HEK293 (cell line): ENCODE data around the gene PTDSS2.

Source experiments
- CTCF ChIA-PET: fragments of 350-600 bp; formaldehyde crosslinking; extraction: SDS; loops from one replicate; lab custom pipeline; 2021; ENCODE audit warnings: antibody characterized with exemption; lab: Yijun Ruan, JAX
- POLR2A ChIA-PET: fragments of 300-600 bp; formaldehyde crosslinking; extraction: SDS; loops from one replicate; lab custom pipeline; 2020; ENCODE audit warnings: antibody characterized with exemption, inconsistent platforms; lab: Yijun Ruan, JAX
- H3K27ac ChIP-seq: fragments of 200-500 bp; sonication (Bioruptor generic); 2 replicates; pipeline ENCODE4 v1.5.1; 2014; ENCODE audit warnings: low read depth, low read length, control low read depth, inconsistent platforms; ENCODE audit errors: extremely low read depth
- H3K36me3 ChIP-seq, 2 experiments: fragments of 200-500 bp in 1 of 2; sonication (Bioruptor generic) in 1 of 2; 1 replicate in 1 of 2; 2 replicates in 1 of 2; pipeline ENCODE4 v1.5.1; 2014 to 2017; ENCODE audit warnings: inconsistent platforms in 2 of 2, low read length in 2 of 2; ENCODE audit not compliant: control insufficient read depth in 2 of 2, insufficient read depth in 1 of 2
- H3K4me1 ChIP-seq: fragments of 200-500 bp; sonication (Bioruptor generic); 2 replicates; pipeline ENCODE4 v1.5.1; 2014; ENCODE audit warnings: mild to moderate bottlenecking, low read length, inconsistent platforms; ENCODE audit not compliant: control insufficient read depth, insufficient read depth
- H3K4me3 ChIP-seq: 2 replicates; pipeline ENCODE4 v1.5.1; 2011; ENCODE audit warnings: low read depth, mild to moderate bottlenecking, control low read depth, low read length, moderate library complexity
- H3K9me3 ChIP-seq: fragments of 200-500 bp; sonication (Bioruptor generic); 2 replicates; pipeline ENCODE4 v1.5.1; 2014; ENCODE audit warnings: low read depth, low read length, inconsistent platforms; ENCODE audit not compliant: control insufficient read depth, insufficient read depth
- AEBP2 ChIP-seq: fragments of 450-650 bp; formaldehyde crosslinking; IDR thresholded peaks from 2 replicates; pipeline ENCODE4 v1.5.1; 2016; ENCODE audit warnings: missing biosample characterization, missing genetic modification characterization, borderline replicate concordance
- GLIS1 ChIP-seq: fragments of 450-650 bp; formaldehyde crosslinking; IDR thresholded peaks from 2 replicates; pipeline ENCODE4 v1.5.1; 2016; ENCODE audit warnings: missing biosample characterization, missing genetic modification characterization
- HOXC10 ChIP-seq: sonication (generic); formaldehyde crosslinking; IDR thresholded peaks from 2 replicates; pipeline ENCODE4 v1.8.1; 2023; ENCODE audit warnings: mild to moderate bottlenecking, missing genetic modification reagents
- IKZF3 ChIP-seq: fragments of 450-650 bp; IDR thresholded peaks from 2 replicates; pipeline ENCODE4 v1.5.0; 2018; ENCODE audit warnings: missing biosample characterization, mild to moderate bottlenecking, missing genetic modification characterization, moderate library complexity
- RBAK ChIP-seq: fragments of 450-650 bp; formaldehyde crosslinking; IDR thresholded peaks from 2 replicates; pipeline ENCODE4 v1.5.1; 2016; ENCODE audit warnings: missing biosample characterization, missing genetic modification characterization
- WT1 ChIP-seq: fragments of 450-650 bp; formaldehyde crosslinking; IDR thresholded peaks from 2 replicates; pipeline ENCODE4 v1.5.1; 2016; ENCODE audit warnings: missing biosample characterization, missing genetic modification characterization
- ZBTB48 ChIP-seq: fragments of 450-650 bp; formaldehyde crosslinking; IDR thresholded peaks from 2 replicates; pipeline ENCODE4 v1.5.1; 2016; ENCODE audit warnings: missing biosample characterization, missing genetic modification characterization
- ZEB2 ChIP-seq: fragments of 450-650 bp; formaldehyde crosslinking; IDR thresholded peaks from 2 replicates; pipeline ENCODE4 v1.5.1; 2016; ENCODE audit warnings: missing biosample characterization, missing genetic modification characterization
- ZNF138 ChIP-seq: fragments of 450-650 bp; formaldehyde crosslinking; IDR thresholded peaks from 2 replicates; pipeline ENCODE4 v1.5.1; 2016; ENCODE audit warnings: missing biosample characterization, missing genetic modification characterization, borderline replicate concordance
- ZNF184 ChIP-seq: fragments of 450-650 bp; IDR thresholded peaks from 2 replicates; pipeline ENCODE4 v1.5.1; 2018; ENCODE audit warnings: missing biosample characterization, mild to moderate bottlenecking, missing genetic modification characterization
- ZNF211 ChIP-seq: fragments of 450-650 bp; formaldehyde crosslinking; IDR thresholded peaks from 2 replicates; pipeline ENCODE4 v1.5.1; 2016; ENCODE audit warnings: low read depth, missing biosample characterization, missing genetic modification characterization
- ZNF473 ChIP-seq: fragments of 450-650 bp; formaldehyde crosslinking; IDR thresholded peaks from 2 replicates; pipeline ENCODE4 v1.5.1; 2017; ENCODE audit warnings: missing biosample characterization, missing genetic modification characterization
- ZNF560 ChIP-seq: fragments of 450-650 bp; formaldehyde crosslinking; IDR thresholded peaks from 2 replicates; pipeline ENCODE4 v1.5.1; 2017; ENCODE audit warnings: missing biosample characterization, missing genetic modification characterization, borderline replicate concordance
- ZNF596 ChIP-seq: fragments of 450-650 bp; IDR thresholded peaks from 2 replicates; pipeline ENCODE4 v1.5.0; 2018; ENCODE audit warnings: missing biosample characterization, mild to moderate bottlenecking, missing genetic modification characterization, moderate library complexity
- ZNF692 ChIP-seq: fragments of 450-650 bp; formaldehyde crosslinking; IDR thresholded peaks from 2 replicates; pipeline ENCODE4 v1.5.1; 2016; ENCODE audit warnings: missing biosample characterization, missing genetic modification characterization
- ZNF701 ChIP-seq: fragments of 450-650 bp; formaldehyde crosslinking; IDR thresholded peaks from 2 replicates; pipeline ENCODE4 v1.5.1; 2016; ENCODE audit warnings: missing biosample characterization, missing genetic modification characterization
- ZNF785 ChIP-seq: fragments of 450-650 bp; formaldehyde crosslinking; IDR thresholded peaks from 2 replicates; pipeline ENCODE4 v1.5.1; 2016; ENCODE audit warnings: missing biosample characterization, missing genetic modification characterization
- ZSCAN18 ChIP-seq: fragments of 450-650 bp; formaldehyde crosslinking; IDR thresholded peaks from 2 replicates; pipeline ENCODE4 v1.5.1; 2016; ENCODE audit warnings: missing biosample characterization, missing genetic modification characterization
- ZSCAN30 ChIP-seq: fragments of 450-650 bp; IDR thresholded peaks from 2 replicates; pipeline ENCODE4 v1.5.1; 2018; ENCODE audit warnings: missing biosample characterization, mild to moderate bottlenecking, missing genetic modification characterization, moderate library complexity
- TF ChIP-seq, protein P1 (sequence below): fragments of 450-650 bp; formaldehyde crosslinking; IDR thresholded peaks from 2 replicates; pipeline ENCODE4 v1.5.1; 2016; ENCODE audit warnings: missing biosample characterization, missing genetic modification characterization
- TF ChIP-seq, protein P2 (sequence below): fragments of 450-650 bp; formaldehyde crosslinking; IDR thresholded peaks from 2 replicates; pipeline ENCODE4 v1.5.1; 2016; ENCODE audit warnings: missing biosample characterization, missing genetic modification characterization
- TF ChIP-seq, protein P3 (sequence below): fragments of 450-650 bp; formaldehyde crosslinking; optimal IDR thresholded peaks from 2 replicates; pipeline ENCODE3; 2016; ENCODE audit warnings: missing biosample characterization, mild to moderate bottlenecking, missing genetic modification characterization

Gene PTDSS2

DNA sequence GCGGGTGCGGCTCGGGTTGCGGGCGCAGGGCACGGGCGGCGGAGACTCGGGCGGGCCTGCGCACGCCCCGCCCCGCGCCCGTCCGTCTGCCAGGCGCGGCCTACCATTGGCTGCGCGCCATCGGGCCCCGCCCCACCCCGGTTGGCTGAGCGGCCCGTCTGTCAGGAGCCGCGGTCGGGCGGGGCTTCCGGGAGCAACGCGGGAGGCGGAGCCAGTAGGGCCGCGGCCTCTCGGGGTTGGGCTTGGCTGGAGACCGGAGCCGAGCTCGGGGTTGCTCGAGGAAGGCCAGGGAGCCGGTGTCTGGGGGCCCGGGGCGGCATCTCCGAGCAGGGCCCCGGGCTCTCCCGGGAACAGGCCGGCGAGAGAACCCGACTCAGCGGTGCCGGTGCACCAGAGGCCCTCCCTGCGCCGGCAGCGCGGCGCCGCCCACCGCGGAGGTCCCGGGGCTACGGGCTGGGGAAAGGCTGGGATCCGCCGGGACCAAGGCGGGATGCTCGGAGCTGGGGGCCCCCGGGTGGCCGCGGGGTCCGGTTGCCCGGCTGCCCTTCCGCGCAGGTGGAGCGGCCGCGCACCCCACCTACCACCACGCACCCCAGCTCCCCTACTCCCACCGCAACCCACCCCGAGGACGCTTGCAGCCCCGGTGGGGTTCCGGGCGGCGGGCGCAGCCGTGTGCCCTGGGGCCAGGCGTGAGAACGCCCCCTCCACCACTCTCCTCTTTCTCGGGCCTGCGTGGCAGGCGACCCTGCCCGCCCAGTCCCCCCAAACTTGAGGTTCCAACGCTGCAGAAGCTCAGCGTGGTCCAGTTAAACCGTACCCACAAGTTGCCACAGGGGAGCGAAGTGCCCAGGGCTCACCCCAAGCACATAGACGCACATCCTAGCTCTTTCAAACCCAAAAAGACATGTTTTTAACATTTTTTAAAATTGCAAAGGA, 85.7 kb downstream of the PTDSS2 start, which contains the start of gene HRAS:
Gene HRAS, minus strand, starts transcription at position 58 of the 936 bp plus-strand sequence.
- Histone ChIP-seq H3K4me3 (peak within 1 kb of the TSS; percentile 72), H3K36me3 (peaks cover 0 to 35% of the 10 kb centered on the region in 2 experiments; a peak in 1 of 3 replicates), H3K4me1 (no peaks in the 10 kb centered on the region), H3K27ac (peak within 1 kb of the TSS; percentile 83), H3K9me3 (no peaks in the 10 kb centered on the region)
- ChIA-PET POLR2A (interaction anchor here (0.6 to 2.7 kb wide), 12 partner anchors 19 to 266 kb away, joined by 3 to 11 read pairs (median 4); partner anchors contain the start of genes IRF7, PHRF1, RNH1 and TALDO1), CTCF (interaction anchor here (0.6 to 1.0 kb wide), 7 partner anchors 17 to 188 kb away, joined by 3 to 4 read pairs (median 3); no protein-coding TSS in a partner anchor)
- TF ChIP-seq ZNF785 (tag by site-specific recombination) (no peak), ZNF184 (tag by site-specific recombination) (no peak), ZSCAN30 (tag by site-specific recombination) (peak; percentile 69; the same call in 1 of the 2 replicates), ZNF473 (no peak), ZNF211 (tag by site-specific recombination) (no peak), ZBTB48 (no peak), ZNF596 (tag by site-specific recombination) (no peak), AEBP2 (tag by site-specific recombination) (no peak), ZSCAN18 (tag by site-specific recombination) (no peak), RBAK (tag by site-specific recombination) (no peak), ZNF560 (no peak), ZNF701 (tag by site-specific recombination) (no peak), WT1 (tag by site-specific recombination) (no peak), GLIS1 (tag by site-specific recombination) (peak; percentile 63), ZEB2 (tag by site-specific recombination) (0 out of 2 replicates have a peak, but pooled peaks have one; percentile 19), HOXC10 (CRISPR knock-in tag) (0 out of 2 replicates have a peak, but pooled peaks have one; percentile 18), ZNF692 (tag by site-specific recombination) (peak; percentile 37; the same call in 1 of the 2 replicates), ZNF138 (tag by site-specific recombination) (no peak), IKZF3 (tag by site-specific recombination) (peak; percentile 42; the same call in 1 of the 2 replicates)
- TF ChIP-seq, protein P1, sequence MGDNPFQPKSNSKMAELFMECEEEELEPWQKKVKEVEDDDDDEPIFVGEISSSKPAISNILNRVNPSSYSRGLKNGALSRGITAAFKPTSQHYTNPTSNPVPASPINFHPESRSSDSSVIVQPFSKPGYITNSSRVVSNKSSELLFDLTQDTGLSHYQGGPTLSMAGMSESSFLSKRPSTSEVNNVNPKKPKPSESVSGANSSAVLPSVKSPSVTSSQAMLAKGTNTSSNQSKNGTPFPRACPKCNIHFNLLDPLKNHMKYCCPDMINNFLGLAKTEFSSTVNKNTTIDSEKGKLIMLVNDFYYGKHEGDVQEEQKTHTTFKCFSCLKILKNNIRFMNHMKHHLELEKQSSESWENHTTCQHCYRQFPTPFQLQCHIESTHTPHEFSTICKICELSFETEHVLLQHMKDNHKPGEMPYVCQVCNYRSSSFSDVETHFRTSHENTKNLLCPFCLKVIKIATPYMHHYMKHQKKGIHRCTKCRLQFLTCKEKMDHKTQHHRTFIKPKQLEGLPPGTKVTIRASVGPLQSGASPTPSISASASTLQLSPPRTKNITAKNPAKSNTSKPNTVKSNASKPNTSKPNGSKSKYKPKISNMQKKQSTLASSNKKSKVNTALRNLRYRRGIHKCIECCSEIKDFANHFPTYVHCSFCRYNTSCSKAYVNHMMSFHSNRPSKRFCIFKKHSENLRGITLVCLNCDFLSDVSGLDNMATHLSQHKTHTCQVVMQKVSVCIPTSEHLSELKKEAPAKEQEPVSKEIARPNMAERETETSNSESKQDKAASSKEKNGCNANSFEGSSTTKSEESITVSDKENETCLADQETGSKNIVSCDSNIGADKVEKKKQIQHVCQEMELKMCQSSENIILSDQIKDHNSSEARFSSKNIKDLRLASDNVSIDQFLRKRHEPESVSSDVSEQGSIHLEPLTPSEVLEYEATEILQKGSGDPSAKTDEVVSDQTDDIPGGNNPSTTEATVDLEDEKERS (tag by site-specific recombination), result no peak
- TF ChIP-seq, protein P2, sequence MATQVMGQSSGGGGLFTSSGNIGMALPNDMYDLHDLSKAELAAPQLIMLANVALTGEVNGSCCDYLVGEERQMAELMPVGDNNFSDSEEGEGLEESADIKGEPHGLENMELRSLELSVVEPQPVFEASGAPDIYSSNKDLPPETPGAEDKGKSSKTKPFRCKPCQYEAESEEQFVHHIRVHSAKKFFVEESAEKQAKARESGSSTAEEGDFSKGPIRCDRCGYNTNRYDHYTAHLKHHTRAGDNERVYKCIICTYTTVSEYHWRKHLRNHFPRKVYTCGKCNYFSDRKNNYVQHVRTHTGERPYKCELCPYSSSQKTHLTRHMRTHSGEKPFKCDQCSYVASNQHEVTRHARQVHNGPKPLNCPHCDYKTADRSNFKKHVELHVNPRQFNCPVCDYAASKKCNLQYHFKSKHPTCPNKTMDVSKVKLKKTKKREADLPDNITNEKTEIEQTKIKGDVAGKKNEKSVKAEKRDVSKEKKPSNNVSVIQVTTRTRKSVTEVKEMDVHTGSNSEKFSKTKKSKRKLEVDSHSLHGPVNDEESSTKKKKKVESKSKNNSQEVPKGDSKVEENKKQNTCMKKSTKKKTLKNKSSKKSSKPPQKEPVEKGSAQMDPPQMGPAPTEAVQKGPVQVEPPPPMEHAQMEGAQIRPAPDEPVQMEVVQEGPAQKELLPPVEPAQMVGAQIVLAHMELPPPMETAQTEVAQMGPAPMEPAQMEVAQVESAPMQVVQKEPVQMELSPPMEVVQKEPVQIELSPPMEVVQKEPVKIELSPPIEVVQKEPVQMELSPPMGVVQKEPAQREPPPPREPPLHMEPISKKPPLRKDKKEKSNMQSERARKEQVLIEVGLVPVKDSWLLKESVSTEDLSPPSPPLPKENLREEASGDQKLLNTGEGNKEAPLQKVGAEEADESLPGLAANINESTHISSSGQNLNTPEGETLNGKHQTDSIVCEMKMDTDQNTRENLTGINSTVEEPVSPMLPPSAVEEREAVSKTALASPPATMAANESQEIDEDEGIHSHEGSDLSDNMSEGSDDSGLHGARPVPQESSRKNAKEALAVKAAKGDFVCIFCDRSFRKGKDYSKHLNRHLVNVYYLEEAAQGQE (tag by site-specific recombination), result no peak
- TF ChIP-seq, protein P3, sequence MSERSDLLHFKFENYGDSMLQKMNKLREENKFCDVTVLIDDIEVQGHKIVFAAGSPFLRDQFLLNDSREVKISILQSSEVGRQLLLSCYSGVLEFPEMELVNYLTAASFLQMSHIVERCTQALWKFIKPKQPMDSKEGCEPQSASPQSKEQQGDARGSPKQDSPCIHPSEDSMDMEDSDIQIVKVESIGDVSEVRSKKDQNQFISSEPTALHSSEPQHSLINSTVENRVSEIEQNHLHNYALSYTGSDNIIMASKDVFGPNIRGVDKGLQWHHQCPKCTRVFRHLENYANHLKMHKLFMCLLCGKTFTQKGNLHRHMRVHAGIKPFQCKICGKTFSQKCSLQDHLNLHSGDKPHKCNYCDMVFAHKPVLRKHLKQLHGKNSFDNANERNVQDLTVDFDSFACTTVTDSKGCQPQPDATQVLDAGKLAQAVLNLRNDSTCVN (tag by site-specific recombination), result peak; percentile 45
